ENCODE results near the gene IL12A.

Gene IL12A

DNA sequence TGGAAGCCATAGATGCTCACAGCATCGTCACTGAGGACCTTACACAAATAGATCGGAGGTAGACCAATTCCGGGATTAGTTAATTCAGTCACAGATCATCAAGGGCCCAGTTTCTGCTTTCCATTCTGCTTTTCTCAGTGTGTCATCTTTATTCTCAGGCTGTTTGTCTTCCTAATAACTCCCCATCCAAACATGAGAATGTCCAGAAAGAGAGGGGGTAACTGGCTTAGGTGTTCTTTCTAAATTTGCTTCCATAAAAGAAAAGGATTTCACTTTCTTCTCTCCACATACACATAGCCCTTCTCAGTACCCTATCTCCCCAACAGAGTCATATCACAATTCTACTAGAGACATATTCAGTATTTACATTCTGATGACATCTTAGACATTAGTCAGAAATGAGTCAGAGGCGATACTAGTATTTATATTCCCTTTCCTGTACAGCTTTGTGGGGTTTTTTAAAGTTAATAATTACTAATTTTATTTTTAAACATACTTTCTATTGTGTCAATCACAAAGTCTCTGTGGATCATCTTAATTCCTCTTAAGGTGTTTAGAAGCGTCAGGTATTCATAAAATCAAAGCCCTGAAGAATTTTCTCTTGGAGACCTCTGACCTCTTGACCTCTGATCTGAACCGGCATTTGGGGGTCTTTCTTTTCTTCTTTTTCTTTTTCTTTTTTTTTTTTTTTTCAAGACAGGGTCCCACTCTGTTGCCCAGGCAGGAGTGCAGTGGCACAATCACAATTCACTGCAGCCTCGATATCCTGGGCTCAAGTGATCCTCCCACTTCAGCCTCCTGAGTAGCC is 24.3 kb upstream of the IL12A start:
- no peak for DNase-seq (ENCODE audit: low read depth in 1 of 2, low spot score in 1 of 2)
- in situ Hi-C loops (cut with HindIII; ENCODE audit: low pct_unique_long_range_greater_than_20kb, low sequenced_read_pairs) = no loop called here
- TF ChIP-seq JUND (IDR thresholded peaks at IDR 0.05; ENCODE audit: low read depth) = no peak

DNA sequence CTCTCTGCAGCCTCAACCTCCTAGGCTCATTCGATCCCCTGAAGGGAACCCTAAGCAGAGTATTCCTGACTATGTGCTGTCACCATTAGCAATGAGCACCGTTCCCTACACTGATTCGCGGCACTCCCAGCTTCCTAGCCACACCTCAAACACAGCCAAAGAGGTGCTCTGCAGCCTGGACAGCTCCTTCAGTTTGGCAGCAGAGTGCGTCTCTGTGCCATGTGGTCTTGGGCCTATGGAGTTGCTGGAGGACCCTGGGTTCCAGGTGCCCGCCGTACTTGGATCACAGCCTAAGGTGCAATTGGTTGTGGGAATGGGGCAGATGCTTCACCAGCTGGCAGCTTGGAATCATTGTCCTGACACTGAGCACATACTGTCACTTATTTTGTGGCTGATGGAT is 17.3 kb upstream of the IL12A start:
- no peak for DNase-seq (ENCODE audit: low read depth in 1 of 2, low spot score in 1 of 2)
- in situ Hi-C loops (cut with HindIII; ENCODE audit: low pct_unique_long_range_greater_than_20kb, low sequenced_read_pairs) = no loop called here

DNA sequence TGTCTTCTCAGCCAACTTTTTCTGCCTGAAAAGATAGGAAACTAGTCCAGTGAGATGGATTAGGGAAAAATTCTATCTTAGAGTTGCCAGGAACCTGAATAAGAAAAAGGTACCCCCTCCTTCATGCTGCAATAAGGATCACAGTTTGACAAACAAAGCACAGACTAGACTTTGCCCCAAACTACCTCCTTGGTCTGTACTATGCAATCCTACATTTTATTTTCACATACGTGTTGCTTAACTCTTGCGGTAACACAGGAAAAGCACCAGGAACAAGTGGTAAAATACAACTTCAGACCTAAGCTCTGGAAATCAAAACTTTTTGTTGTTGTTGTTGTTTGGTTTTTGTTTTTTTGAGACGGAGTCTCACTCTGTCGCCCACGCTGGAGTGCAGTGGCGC is 11.3 kb upstream of the IL12A start:
- in situ Hi-C loops (cut with HindIII; ENCODE audit: low pct_unique_long_range_greater_than_20kb, low sequenced_read_pairs) = no loop called here
- TF ChIP-seq JUND (IDR thresholded peaks at IDR 0.05; ENCODE audit: low read depth) = no peak
- DNase-seq (ENCODE audit: low read depth in 1 of 2, low spot score in 1 of 2) = no peak

More for the DNA sequence above, 17.3 kb upstream of the IL12A start:
- TF ChIP-seq JUND (IDR thresholded peaks at IDR 0.05; ENCODE audit: low read depth) = no peak

DNA sequence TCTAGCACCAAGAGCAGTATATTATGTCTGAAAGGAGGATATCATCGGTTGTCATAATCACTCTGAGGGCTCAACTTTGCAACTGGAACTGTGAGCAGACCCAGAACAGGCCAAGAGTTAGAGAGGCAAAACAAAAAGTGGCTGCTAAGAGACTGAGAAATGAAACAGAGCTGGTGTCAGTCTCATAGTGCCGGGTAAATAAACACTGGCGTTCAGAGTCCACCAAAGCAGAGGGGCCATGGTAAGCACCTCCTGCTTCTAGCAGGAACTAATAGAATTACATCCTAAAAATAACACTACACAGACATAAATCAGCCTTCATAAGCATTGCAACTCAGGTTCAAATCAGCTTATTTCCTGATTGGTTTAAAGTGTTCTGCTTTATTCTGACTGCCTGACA is 10.3 kb upstream of the IL12A start:
- in situ Hi-C loops (cut with HindIII; ENCODE audit: low pct_unique_long_range_greater_than_20kb, low sequenced_read_pairs) = no loop called here
- DNase-seq (ENCODE audit: low read depth in 1 of 2, low spot score in 1 of 2) = no peak
- TF ChIP-seq JUND (IDR thresholded peaks at IDR 0.05; ENCODE audit: low read depth) = no peak

DNA sequence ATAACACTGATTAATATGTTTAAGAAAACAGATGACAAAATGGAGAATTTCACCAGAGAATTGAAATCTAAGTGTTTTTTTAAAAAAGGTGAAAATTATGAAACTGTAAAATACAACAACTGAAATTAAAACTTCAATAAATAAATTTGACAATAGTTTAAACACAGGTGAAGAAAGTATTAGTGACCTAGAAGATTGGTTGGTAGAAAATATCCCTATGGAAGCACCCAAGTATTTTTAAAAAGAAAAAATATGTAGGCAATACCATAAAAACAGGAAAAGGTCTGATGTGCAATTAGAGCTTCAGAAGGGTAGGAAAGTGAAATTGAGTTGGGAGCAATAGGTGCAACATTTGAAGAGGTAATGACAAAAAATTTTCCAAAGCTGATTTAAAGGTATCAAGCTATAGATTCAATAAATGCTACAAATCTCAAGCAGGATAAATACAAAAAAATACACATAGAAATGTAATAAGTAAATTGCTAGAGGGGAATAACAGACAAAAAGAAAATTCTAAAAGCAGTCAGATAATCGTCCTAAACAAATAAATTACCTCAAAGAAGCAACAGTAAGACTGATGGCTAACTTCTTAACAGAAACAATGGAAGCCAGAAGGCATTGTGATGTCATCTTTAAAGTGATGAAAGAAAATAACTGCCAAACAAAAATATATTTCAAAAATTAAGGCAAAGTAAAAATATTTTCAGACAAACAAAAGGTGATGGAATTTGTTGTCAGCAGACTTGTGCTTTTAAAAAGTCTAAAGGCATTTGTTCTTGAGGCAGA is 9.5 kb upstream of the IL12A start:
- in situ Hi-C loops (cut with HindIII; ENCODE audit: low pct_unique_long_range_greater_than_20kb, low sequenced_read_pairs) = no loop called here

DNA sequence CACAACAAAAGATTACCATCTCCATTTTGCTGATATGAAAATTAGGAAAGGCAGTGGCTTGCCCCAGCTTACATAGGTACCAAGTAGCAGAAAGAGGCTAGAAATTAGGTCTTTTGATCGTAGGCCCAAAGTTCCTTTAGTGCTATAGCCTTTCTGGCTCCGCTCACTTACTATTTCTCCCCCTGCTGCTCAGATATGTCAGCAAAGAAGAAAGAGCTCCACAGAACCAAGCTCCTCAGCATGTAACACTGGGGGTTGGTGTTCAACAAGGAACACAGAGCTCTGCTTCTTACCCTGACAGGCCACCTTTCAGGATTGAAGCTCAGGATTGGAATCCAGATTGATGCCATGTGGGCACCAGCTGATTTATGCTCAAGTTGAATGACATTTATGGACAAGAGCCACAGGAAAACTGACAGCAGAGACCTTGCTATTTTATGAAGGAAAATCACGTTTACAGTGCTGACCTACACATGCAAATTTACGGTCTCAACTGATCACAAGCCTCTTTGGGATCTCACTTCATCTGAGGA is 6.1 kb upstream of the IL12A start:
- TF ChIP-seq JUND (IDR thresholded peaks at IDR 0.05; ENCODE audit: low read depth) = no peak
- peak in 1 of 2 experiments; percentile 18 for DNase-seq (ENCODE audit: low read depth in 1 of 2, low spot score in 1 of 2)
- in situ Hi-C loops (cut with HindIII; ENCODE audit: low pct_unique_long_range_greater_than_20kb, low sequenced_read_pairs) = no loop called here

More for the DNA sequence above, 9.5 kb upstream of the IL12A start:
- TF ChIP-seq JUND (IDR thresholded peaks at IDR 0.05; ENCODE audit: low read depth) = no peak
- no peak for DNase-seq (ENCODE audit: low read depth in 1 of 2, low spot score in 1 of 2)

DNA sequence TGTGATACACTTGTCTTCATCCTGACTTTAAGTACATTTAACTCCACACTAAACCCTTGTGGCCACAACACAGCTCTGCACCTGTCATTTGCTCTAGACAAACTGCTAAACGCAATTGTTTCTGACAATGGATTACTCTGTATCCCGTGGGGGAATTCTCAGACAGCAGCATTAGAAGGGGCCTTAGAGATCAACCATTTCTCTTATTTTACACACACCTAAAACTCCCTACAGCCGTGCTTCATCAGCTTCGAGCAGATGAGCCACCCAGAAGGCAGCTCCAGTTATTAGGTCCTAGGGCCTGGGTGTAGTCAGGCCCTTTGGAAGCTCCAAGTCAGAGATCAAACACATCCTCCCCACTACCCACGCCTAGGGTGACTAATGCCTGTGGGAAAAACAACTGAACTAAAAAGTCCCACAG is 1.3 kb upstream of the IL12A start:
- DNase-seq (ENCODE audit: low read depth in 1 of 2, low spot score in 1 of 2) = peak in 1 of 2 experiments; percentile 60
- TF ChIP-seq JUND (IDR thresholded peaks at IDR 0.05; ENCODE audit: low read depth) = no peak
- in situ Hi-C loops (cut with HindIII; ENCODE audit: low pct_unique_long_range_greater_than_20kb, low sequenced_read_pairs) = no loop called here

DNA sequence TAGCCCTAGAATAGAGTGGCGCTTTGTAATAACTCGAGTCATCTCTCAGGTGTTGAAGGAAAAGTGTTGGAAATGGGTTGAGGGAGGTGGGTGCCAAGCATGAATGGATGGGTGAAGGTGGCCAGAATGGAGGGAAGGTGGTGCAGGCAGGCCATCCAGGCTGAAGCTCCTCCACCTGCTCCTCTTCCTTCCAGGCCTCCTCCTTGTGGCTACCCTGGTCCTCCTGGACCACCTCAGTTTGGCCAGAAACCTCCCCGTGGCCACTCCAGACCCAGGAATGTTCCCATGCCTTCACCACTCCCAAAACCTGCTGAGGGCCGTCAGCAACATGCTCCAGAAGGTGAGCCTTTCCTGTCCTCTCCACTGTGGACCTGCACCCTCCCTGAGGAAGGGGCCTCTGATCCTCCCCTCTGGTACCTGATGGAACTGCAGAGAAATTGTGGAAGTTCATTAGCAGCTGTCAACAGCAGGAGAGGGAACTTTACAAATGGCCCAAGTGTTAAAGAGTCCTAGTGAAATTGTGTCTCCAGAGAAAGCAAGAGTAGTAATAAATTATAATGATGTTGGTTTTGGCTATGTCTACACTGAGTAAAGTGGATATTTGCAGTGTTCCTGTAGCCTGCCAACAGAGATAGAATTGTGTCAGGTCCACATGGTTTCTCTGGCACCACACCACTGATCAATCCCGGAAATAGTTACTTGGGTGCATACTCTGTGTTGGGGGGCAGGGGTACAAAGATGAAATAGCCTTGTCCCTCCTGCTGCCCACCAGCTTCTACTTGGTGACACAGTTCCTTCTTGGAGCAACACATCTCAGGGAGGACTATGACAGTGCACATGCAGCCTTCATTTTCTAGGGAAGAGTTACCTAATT is 1.6 kb downstream of the IL12A start:
- TF ChIP-seq JUND (IDR thresholded peaks at IDR 0.05; ENCODE audit: low read depth) = no peak
- in situ Hi-C loops (cut with HindIII; ENCODE audit: low pct_unique_long_range_greater_than_20kb, low sequenced_read_pairs) = no loop called here
- DNase-seq (ENCODE audit: low read depth in 1 of 2, low spot score in 1 of 2) = peak; percentile 18 to 50

DNA sequence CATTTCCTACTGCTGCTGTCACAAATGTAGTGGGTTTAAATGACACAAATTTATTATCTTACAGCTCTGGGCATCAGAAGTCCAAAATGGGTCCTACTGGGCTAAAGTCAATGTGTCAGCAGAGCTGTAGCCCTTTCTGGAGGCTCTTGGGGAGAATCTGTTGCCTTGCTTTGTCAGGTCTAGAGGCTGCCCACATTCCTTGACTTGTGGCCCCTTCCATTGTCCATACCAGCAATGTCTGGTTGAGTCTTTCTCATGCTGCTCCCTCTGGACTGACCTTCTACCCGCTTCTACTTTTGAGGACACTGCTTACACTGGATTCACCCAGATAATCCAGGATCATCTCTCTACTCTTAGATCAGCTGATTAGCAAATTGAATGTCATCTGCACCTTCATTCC is 3.0 kb downstream of the IL12A start:
- in situ Hi-C loops (cut with HindIII; ENCODE audit: low pct_unique_long_range_greater_than_20kb, low sequenced_read_pairs) = no loop called here
- no peak for TF ChIP-seq JUND (IDR thresholded peaks at IDR 0.05; ENCODE audit: low read depth)
- DNase-seq (ENCODE audit: low read depth in 1 of 2, low spot score in 1 of 2) = peak in 1 of 2 experiments; percentile 45

DNA sequence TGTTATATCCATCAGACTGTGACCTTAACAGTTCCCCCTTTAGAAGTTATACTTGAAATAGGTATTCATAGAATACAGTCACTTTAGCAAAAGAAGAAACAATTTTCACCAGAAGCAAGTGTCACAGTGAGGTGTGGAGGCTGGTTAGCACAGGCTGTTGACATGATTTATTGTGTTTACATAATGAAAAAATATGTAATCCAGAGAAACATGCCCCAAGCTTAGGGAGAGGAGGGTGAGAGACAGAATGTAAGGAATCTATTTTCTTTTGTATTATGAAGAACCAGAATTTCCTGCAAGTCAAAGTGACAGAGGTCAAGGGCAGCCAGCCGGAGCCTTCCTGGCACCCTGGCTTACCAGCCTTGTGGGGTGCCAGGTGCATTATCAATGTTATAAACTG is 4.0 kb downstream of the IL12A start:
- DNase-seq (ENCODE audit: low read depth in 1 of 2, low spot score in 1 of 2) = peak; percentile 29 to 87
- in situ Hi-C loops (cut with HindIII; ENCODE audit: low pct_unique_long_range_greater_than_20kb, low sequenced_read_pairs) = no loop called here
- 0 out of 2 replicates have a peak, but pooled peaks have one; percentile 28 for TF ChIP-seq JUND (IDR thresholded peaks at IDR 0.05; ENCODE audit: low read depth)

DNA sequence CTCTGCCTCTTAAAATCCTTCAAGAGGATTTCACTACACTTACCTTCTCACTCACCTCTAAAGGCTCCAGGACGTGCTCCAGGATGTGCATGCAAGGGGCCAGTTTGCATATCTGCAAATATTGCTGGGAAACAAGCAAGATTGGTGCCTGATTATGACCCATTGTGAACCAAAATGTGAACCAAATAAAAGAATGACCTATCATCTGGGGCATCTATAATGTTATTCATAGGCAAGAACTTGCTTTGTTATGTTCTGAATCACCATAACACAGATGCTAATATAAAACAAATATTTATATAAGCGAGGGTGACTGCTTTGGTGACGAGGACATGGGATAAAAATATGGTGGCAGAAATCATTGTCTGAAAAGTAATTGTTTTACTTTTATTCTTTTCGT is 5.5 kb downstream of the IL12A start:
- DNase-seq (ENCODE audit: low read depth in 1 of 2, low spot score in 1 of 2) = peak in 1 of 2 experiments; percentile 78
- no peak for TF ChIP-seq JUND (IDR thresholded peaks at IDR 0.05; ENCODE audit: low read depth)
- in situ Hi-C loops (cut with HindIII; ENCODE audit: low pct_unique_long_range_greater_than_20kb, low sequenced_read_pairs) = no loop called here

DNA sequence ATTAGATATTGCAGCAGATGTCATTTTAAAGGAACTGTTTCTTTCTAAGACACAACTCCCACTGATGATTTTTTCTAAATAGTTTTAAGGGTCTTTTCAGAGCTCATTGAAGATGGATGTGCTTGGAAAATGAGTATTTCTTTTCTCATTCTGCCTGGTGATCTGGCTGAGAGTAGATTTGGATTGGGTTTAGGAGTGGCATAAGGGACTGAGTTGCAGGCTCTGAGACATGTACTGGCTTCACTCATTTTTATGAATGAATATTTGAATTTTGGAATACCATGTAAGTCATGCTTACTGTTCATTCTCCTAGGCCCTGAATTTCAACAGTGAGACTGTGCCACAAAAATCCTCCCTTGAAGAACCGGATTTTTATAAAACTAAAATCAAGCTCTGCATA is 6.5 kb downstream of the IL12A start:
- DNase-seq (ENCODE audit: low read depth in 1 of 2, low spot score in 1 of 2) = no peak
- no peak for TF ChIP-seq JUND (IDR thresholded peaks at IDR 0.05; ENCODE audit: low read depth)
- in situ Hi-C loops (cut with HindIII; ENCODE audit: low pct_unique_long_range_greater_than_20kb, low sequenced_read_pairs) = no loop called here

Measured in T47D (cell line).